H9 (cell line): ENCODE data around the gene ELMOD3. TPM values are rescaled to one million over a fixed set of nuclear protein-coding genes. Genes with fewer than 3 reads are reported as not detected.
"Not testable (repeated sequence)": the region's sequence is repeated elsewhere in the genome, so short reads cannot be mapped to it uniquely, and the experiment has no call there.

ENCODE experiments used
- DNase-seq: peaks from one replicate; pipeline ENCODE4 v3.0.0-alpha.2; 2017
- H2AFZ ChIP-seq: one replicate; pipeline ENCODE4 v1.6.1; 2013; ENCODE audit warnings: mild to moderate bottlenecking, low read length, control low read depth, moderate library complexity
- H2AK5ac ChIP-seq: 2 replicates; pipeline ENCODE4 v1.6.1; 2013; ENCODE audit warnings: low read length, control low read depth, mixed read lengths; ENCODE audit not compliant: insufficient read length
- H2BK120ac ChIP-seq: one replicate; pipeline ENCODE4 v1.6.1; 2013; ENCODE audit warnings: low read depth, mild to moderate bottlenecking, low read length, control low read depth, inconsistent platforms; ENCODE audit not compliant: poor library complexity, severe bottlenecking
- H2BK12ac ChIP-seq: 2 replicates; pipeline ENCODE4 v1.6.1; 2013; ENCODE audit warnings: low read length, control low read depth, mixed read lengths, low read depth; ENCODE audit not compliant: insufficient read length
- H2BK15ac ChIP-seq: 2 replicates; pipeline ENCODE4 v1.6.1; 2013; ENCODE audit warnings: low read depth, low read length, control low read depth
- H2BK20ac ChIP-seq: one replicate; pipeline ENCODE4 v1.6.1; 2013; ENCODE audit warnings: low read depth, mild to moderate bottlenecking, low read length, control low read depth, inconsistent platforms; ENCODE audit not compliant: poor library complexity, severe bottlenecking
- H2BK5ac ChIP-seq: 2 replicates; pipeline ENCODE4 v1.6.1; 2013; ENCODE audit warnings: low read length, control low read depth, mixed read lengths; ENCODE audit not compliant: insufficient read length
- H3K14ac ChIP-seq: 2 replicates; pipeline ENCODE4 v1.6.1; 2013; ENCODE audit warnings: low read length, control low read depth; ENCODE audit not compliant: insufficient read depth
- H3K18ac ChIP-seq: 2 replicates; pipeline ENCODE4 v1.6.1; 2013; ENCODE audit warnings: low read depth, mild to moderate bottlenecking, mixed read lengths, low read length, control low read depth; ENCODE audit not compliant: insufficient read length
- H3K23ac ChIP-seq: 2 replicates; pipeline ENCODE4 v1.6.1; 2013; ENCODE audit warnings: low read length, control low read depth, mixed read lengths, low read depth; ENCODE audit not compliant: insufficient read length
- H3K23me2 ChIP-seq: 2 replicates; pipeline ENCODE4 v1.6.1; 2013; ENCODE audit warnings: low read depth, mild to moderate bottlenecking, mixed read lengths, low read length, control low read depth; ENCODE audit not compliant: insufficient read length, poor library complexity, severe bottlenecking
- H3K27ac ChIP-seq: 2 replicates; pipeline ENCODE4 v1.5.1; 2013; ENCODE audit warnings: low read length, control low read depth, mixed read lengths, low read depth; ENCODE audit not compliant: insufficient read length
- H3K27me3 ChIP-seq: 2 replicates; pipeline ENCODE4 v1.6.1; 2013; ENCODE audit warnings: low read length, control low read depth, inconsistent platforms; ENCODE audit not compliant: insufficient read depth
- H3K4ac ChIP-seq: 2 replicates; pipeline ENCODE4 v1.6.1; 2013; ENCODE audit warnings: low read depth, mild to moderate bottlenecking, control low read depth, inconsistent platforms, low read length, moderate library complexity
- H3K4me1 ChIP-seq: 2 replicates; pipeline ENCODE4 v1.6.1; 2013; ENCODE audit warnings: low read length, control low read depth, inconsistent platforms; ENCODE audit not compliant: insufficient read depth
- H3K4me2 ChIP-seq: 2 replicates; pipeline ENCODE4 v1.6.1; 2013; ENCODE audit warnings: low read length, control low read depth, mixed read lengths; ENCODE audit not compliant: insufficient read length, insufficient read depth
- H3K56ac ChIP-seq: 2 replicates; pipeline ENCODE4 v1.6.1; 2013; ENCODE audit warnings: low read depth, mild to moderate bottlenecking, mixed read lengths, low read length, control low read depth; ENCODE audit not compliant: insufficient read length
- H3K79me1 ChIP-seq: 2 replicates; pipeline ENCODE4 v1.6.1; 2013; ENCODE audit warnings: low read depth, mild to moderate bottlenecking, moderate library complexity, low read length, control low read depth, inconsistent platforms; ENCODE audit not compliant: insufficient read depth, poor library complexity, severe bottlenecking
- H3K79me2 ChIP-seq: 2 replicates; pipeline ENCODE4 v1.6.1; 2013; ENCODE audit warnings: low read length, control low read depth, inconsistent platforms; ENCODE audit not compliant: insufficient read depth
- H3K9ac ChIP-seq: 2 replicates; pipeline ENCODE4 v1.6.1; 2013; ENCODE audit warnings: low read length, control low read depth, mixed read lengths; ENCODE audit not compliant: insufficient read length; ENCODE audit errors: extremely low read depth
- H3K9me3 ChIP-seq: one replicate; pipeline ENCODE4 v1.6.1; 2013; ENCODE audit warnings: low read depth, low read length, inconsistent platforms; ENCODE audit not compliant: control insufficient read depth
- H3T11ph ChIP-seq: one replicate; pipeline ENCODE4 v1.6.1; 2013; ENCODE audit warnings: mild to moderate bottlenecking, low read length, control low read depth, inconsistent platforms
- H4K20me1 ChIP-seq: one replicate; pipeline ENCODE4 v1.6.1; 2013; ENCODE audit not compliant: control insufficient read depth, insufficient read length, insufficient read depth
- H4K5ac ChIP-seq: 2 replicates; pipeline ENCODE4 v1.6.1; 2013; ENCODE audit warnings: low read depth, mild to moderate bottlenecking, mixed read lengths, low read length, control low read depth; ENCODE audit not compliant: insufficient read length
- H4K8ac ChIP-seq: replicated peaks from 2 replicates; pipeline ENCODE4 v1.6.1; 2013; ENCODE audit warnings: low read length, control low read depth, mixed read lengths, low read depth; ENCODE audit not compliant: insufficient read length
- H4K91ac ChIP-seq: 2 replicates; pipeline ENCODE4 v1.6.1; 2013; ENCODE audit warnings: low read depth, mild to moderate bottlenecking, moderate library complexity, mixed read lengths, low read length, control low read depth; ENCODE audit not compliant: insufficient read length
- H3K27ac Mint-ChIP-seq, 3 experiments: 2 replicates in 2 of 3; 3 replicates in 1 of 3; pipeline ENCODE4 v1.8.0; 2020 to 2021; ENCODE audit warnings: mixed read lengths in 3 of 3, mild to moderate bottlenecking in 1 of 3, moderate library complexity in 1 of 3
- H3K27me3 Mint-ChIP-seq: 2 replicates; pipeline ENCODE4 v1.8.0; 2021; ENCODE audit warnings: low read depth, mild to moderate bottlenecking, moderate library complexity, mixed read lengths
- H3K36me3 Mint-ChIP-seq, 3 experiments: 2 replicates in 2 of 3; 3 replicates in 1 of 3; pipeline ENCODE4 v1.8.0; 2020 to 2021; ENCODE audit warnings: low read depth in 3 of 3, mixed read lengths in 3 of 3; ENCODE audit not compliant: insufficient read depth in 1 of 3
- H3K4me1 Mint-ChIP-seq, 2 experiments: 2 replicates each; pipeline ENCODE4 v1.8.0; 2020; ENCODE audit warnings: mixed read lengths in 2 of 2
- H3K4me3 Mint-ChIP-seq, 2 experiments: 2 replicates in 1 of 2; 3 replicates in 1 of 2; pipeline ENCODE4 v1.8.0; 2020 to 2021; ENCODE audit warnings: mild to moderate bottlenecking in 2 of 2, mixed read lengths in 2 of 2, moderate library complexity in 1 of 2
- H3K9me3 Mint-ChIP-seq, 2 experiments: 2 replicates in 1 of 2; 3 replicates in 1 of 2; pipeline ENCODE4 v1.8.0; 2020; ENCODE audit warnings: mild to moderate bottlenecking in 2 of 2, mixed read lengths in 2 of 2, moderate library complexity in 1 of 2
- CTCF ChIP-seq: fragments of 200-600 bp; sonication (generic); conservative IDR thresholded peaks from 3 replicates; pipeline ENCODE4 v1.8.0; 2021; ENCODE audit warnings: antibody characterized with exemption, mild to moderate bottlenecking
- WGBS: extraction: QIAGEN DNeasy Blood & Tissue Kit; methylation state at CpG from one replicate; pipeline ENCODE4 v1.1.7; 2013; ENCODE audit warnings: missing lambda C conversion rate, low lambda C conversion rate, mixed read lengths; ENCODE audit not compliant: insufficient read length; ENCODE audit errors: extremely low coverage; 5-methylcytosine and 5-hydroxymethylcytosine counted together
- total RNA-seq: library from RNA; stranded (reverse); gene quantifications from 2 replicates; pipeline ENCODE4 v1.2.1, GENCODE V29; 2021

Gene ELMOD3
- total RNA-seq, 1 experiment from 2014 or later = 7.6 TPM

GRCh38 chr2:85357736-85358135 lies 3.2 kb downstream of the ELMOD3 start:
- H3K23ac ChIP-seq = no peak overlapping the region
- no peak overlapping the region for H3K27ac Mint-ChIP-seq
- no peak overlapping the region for H2BK5ac ChIP-seq
- no peak overlapping the region for H3K14ac ChIP-seq
- H3K9ac ChIP-seq = no peak overlapping the region
- H4K91ac ChIP-seq = no peak overlapping the region
- no peak overlapping the region for H2AFZ ChIP-seq
- no peak overlapping the region for H2BK20ac ChIP-seq
- H3K27me3 Mint-ChIP-seq = no peaks in the 10 kb centered on the region
- no peak overlapping the region for H3K27ac ChIP-seq
- WGBS = no CpG with 5 or more reads among the region's 3 CpGs
- H2BK15ac ChIP-seq = no peak overlapping the region
- no peak overlapping the region for H2BK12ac ChIP-seq
- no peaks in the 10 kb centered on the region for H3K27me3 ChIP-seq
- peaks cover 3 to 20% (median 7%) of the 10 kb centered on the region in 3 experiments; a peak in 6 of 7 replicates for H3K36me3 Mint-ChIP-seq
- no peak overlapping the region for H3T11ph ChIP-seq
- no peaks in the 10 kb centered on the region for H3K79me2 ChIP-seq
- no peaks in the 10 kb centered on the region for H4K20me1 ChIP-seq
- H3K4me3 Mint-ChIP-seq = no peak overlapping the region
- no peak overlapping the region for H2BK120ac ChIP-seq
- H3K4me1 ChIP-seq = no peaks in the 10 kb centered on the region
- peaks cover 12% of the 10 kb centered on the region for H3K23me2 ChIP-seq
- no peak overlapping the region for H4K8ac ChIP-seq
- no peak overlapping the region for H3K56ac ChIP-seq
- no peaks in the 10 kb centered on the region for H3K9me3 ChIP-seq
- H3K79me1 ChIP-seq = no peaks in the 10 kb centered on the region
- H4K5ac ChIP-seq = no peak overlapping the region
- no peaks in the 10 kb centered on the region for H3K9me3 Mint-ChIP-seq
- no peak overlapping the region for H2AK5ac ChIP-seq
- H3K4me1 Mint-ChIP-seq = peaks cover 5 to 12% of the 10 kb centered on the region in 2 experiments; a peak in 3 of 4 replicates
- no peak for TF ChIP-seq CTCF
- H3K18ac ChIP-seq = no peak overlapping the region
- H3K4ac ChIP-seq = no peak overlapping the region
- no peak for DNase-seq
- no peak overlapping the region for H3K4me2 ChIP-seq

GRCh38 chr2:85362653-85363387 lies 8.3 kb downstream of the ELMOD3 start:
- not testable (repeated sequence) for H4K91ac ChIP-seq, H4K5ac ChIP-seq, H3K9ac ChIP-seq, H3K4me3 Mint-ChIP-seq, H3K23ac ChIP-seq, H3K56ac ChIP-seq, H3K27ac ChIP-seq, H2AK5ac ChIP-seq, H3K79me1 ChIP-seq, H3T11ph ChIP-seq, H3K23me2 ChIP-seq, H4K8ac ChIP-seq, H2BK120ac ChIP-seq, H2BK15ac ChIP-seq, DNase-seq, H2AFZ ChIP-seq, H3K4me2 ChIP-seq, H3K4ac ChIP-seq, H3K4me1 Mint-ChIP-seq, H3K18ac ChIP-seq, H3K27me3 ChIP-seq, H3K14ac ChIP-seq, H2BK5ac ChIP-seq, H3K27me3 Mint-ChIP-seq, H3K27ac Mint-ChIP-seq, H3K79me2 ChIP-seq, H4K20me1 ChIP-seq, H3K9me3 Mint-ChIP-seq, H3K9me3 ChIP-seq, H3K4me1 ChIP-seq, H2BK20ac ChIP-seq, H2BK12ac ChIP-seq
- WGBS = no CpG with 5 or more reads among the region's 5 CpGs
- H3K36me3 Mint-ChIP-seq = peaks cover 9 to 22% (median 15%) of the 10 kb centered on the region in 3 experiments
